ENCODE measurements around the gene ALK.

The ALK gene

DNA sequence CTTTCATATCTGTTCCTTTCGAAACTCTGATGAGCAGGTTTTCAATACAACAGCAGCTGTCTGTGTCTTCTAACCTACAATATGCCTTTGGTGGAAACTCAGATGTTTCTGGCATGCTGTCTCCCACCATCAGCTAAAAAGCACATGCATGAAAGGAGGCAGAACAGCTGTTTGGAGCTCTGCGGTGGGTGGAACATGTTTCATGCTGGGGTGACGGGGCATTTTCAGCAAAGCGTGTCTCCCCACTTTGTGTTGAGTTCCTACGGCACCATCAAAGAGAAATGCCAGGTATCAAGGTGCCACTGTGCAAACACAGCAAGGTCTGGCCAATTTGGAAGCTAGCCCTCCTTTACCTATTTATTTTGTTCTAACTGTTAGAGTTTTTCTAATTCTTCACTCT lies 516.1 kb downstream of the ALK start:
- CTCF ChIA-PET = interaction anchor here (1.4 kb wide), 1 partner anchor 22 kb away, joined by 4 read pairs; no protein-coding TSS in a partner anchor
- no peak for DNase-seq (ENCODE audit: extremely low spot score)
- POLR2A ChIA-PET = no interaction called here
- TF ChIP-seq, protein P1, sequence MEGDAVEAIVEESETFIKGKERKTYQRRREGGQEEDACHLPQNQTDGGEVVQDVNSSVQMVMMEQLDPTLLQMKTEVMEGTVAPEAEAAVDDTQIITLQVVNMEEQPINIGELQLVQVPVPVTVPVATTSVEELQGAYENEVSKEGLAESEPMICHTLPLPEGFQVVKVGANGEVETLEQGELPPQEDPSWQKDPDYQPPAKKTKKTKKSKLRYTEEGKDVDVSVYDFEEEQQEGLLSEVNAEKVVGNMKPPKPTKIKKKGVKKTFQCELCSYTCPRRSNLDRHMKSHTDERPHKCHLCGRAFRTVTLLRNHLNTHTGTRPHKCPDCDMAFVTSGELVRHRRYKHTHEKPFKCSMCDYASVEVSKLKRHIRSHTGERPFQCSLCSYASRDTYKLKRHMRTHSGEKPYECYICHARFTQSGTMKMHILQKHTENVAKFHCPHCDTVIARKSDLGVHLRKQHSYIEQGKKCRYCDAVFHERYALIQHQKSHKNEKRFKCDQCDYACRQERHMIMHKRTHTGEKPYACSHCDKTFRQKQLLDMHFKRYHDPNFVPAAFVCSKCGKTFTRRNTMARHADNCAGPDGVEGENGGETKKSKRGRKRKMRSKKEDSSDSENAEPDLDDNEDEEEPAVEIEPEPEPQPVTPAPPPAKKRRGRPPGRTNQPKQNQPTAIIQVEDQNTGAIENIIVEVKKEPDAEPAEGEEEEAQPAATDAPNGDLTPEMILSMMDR (IDR thresholded peaks at IDR 0.05; ENCODE audit: control extremely low read depth, extremely low read depth, low read depth, missing control alignments) = no peak

DNA sequence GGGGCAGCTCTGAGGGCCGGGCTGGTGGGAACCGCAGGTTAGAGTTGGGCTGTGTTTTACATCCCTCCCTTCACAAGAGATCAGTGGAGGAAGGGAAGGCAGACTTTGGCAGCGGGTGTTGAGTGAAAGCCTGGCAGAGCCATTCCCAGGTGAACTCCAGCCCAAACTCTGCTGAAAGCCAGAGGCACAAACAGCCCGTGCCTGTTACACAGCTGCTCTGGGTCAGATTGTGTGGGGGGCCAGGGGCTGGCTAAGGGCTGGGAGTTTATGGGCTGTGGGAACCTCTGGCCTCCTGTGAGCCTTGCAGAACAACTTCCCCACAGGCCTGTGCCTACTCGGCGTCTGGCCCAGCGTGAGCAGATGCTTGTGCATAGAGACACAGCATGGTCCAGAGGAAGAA lies 519.4 kb downstream of the ALK start:
- DNase-seq (ENCODE audit: extremely low spot score) = no peak
- ChIA-PET CTCF (no interaction called here), POLR2A (no interaction called here)
- TF ChIP-seq, protein P1 (IDR thresholded peaks at IDR 0.05; ENCODE audit: control extremely low read depth, extremely low read depth, low read depth, missing control alignments) = no peak

DNA sequence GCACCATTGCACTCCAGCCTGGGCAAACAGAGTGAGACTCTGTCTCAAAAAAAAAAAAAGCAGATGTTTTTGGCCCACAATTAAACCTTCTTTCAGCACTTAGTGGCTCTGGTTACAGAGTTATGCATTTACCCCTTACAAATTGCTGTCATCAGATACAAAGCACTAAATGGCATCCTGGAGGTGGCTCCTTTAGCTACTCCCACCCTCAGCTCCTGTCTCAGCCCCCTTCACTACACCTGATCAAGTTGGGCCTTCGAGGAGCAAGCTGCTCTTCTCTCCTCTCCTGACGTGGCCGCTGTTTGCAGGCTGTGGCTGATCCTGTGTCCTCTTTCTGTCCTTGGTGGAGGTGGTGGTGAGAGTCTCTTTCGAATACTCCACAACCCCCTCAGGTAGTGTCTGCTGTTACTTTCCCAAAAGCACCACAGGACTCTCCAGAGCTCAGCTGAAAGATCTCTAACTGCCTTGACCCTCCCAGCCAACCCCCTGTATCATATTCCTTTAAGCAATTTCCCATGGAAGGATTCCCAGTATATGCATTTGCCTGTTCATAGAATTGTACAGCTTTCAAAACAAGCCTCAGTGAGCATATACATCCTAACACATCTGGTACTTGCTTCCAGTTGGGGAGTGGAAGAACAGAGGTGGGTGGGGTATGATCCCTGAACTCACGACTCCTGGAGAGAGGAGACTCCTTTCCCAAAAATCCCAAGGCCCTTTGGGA lies 520.3 kb downstream of the ALK start:
- CTCF ChIA-PET = no interaction called here
- DNase-seq (ENCODE audit: extremely low spot score) = no peak
- POLR2A ChIA-PET = no interaction called here
- TF ChIP-seq, protein P1 (IDR thresholded peaks at IDR 0.05; ENCODE audit: control extremely low read depth, extremely low read depth, low read depth, missing control alignments) = no peak

DNA sequence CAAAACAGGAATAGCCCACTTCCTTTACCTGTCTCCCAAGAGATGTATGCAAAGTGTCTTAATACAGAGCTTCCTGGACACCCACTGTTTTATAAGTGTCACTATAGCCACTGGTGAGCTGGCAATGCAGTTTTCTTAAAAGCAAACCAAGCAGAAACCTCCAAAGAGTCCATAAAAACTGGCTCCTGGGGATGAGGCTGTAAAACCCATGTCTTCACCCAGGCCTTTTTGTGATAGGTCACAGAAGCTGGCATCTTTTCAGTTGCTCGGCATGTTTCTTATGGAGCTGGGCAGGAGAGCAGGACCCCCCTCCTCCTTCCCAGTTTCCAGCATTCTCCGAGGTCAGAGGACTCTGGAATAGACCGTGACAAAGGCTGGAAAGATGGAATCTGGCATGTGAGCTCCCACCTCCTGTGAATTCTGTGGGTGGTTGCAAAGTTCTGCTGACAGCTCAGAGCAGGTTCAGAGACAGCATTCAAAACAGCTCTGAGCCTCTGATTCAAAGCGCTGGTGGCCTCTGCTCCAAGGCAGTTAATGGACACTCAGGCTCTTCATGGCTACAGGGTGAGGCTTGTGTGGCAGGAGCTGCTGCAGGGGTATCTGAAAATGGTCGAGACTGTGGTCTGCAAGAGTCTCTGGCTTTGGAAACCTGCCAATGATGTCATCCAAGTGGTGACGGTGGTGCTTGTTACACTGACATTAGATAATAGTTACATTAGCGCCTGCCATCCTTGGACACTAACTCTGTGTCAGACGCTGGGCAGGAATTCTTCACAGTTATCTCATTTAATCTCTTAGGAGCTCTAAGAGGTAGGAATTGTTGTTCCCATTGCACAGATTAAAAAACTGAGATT lies 522.8 kb downstream of the ALK start:
- ChIA-PET POLR2A (no interaction called here), CTCF (interaction anchor here (0.8 to 1.5 kb wide), 2 partner anchors 12 to 89 kb away, joined by 3 read pairs; no protein-coding TSS in a partner anchor)
- TF ChIP-seq, protein P1 (IDR thresholded peaks at IDR 0.05; ENCODE audit: control extremely low read depth, extremely low read depth, low read depth, missing control alignments) = no peak
- DNase-seq (ENCODE audit: extremely low spot score) = no peak

DNA sequence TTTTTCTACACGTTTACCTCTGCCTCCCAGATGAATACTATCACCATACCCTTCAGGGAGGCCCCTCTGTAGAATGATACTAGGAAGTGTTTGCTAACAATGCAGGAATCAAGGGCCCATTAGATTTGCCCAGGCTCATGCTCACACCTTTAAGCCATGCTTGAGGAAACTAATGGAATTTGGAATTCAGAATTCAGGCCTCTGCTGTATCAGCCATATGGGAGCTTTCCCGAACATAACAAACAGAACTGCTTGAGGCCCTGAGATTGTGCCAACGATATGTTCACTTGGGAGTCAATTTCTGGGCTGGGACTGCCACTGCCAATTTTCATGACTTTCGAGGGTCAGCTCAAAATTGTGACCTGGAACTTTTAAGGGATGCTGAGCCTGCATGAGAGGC lies 523.7 kb downstream of the ALK start:
- ChIA-PET CTCF (interaction anchor here (1.5 kb wide), 1 partner anchor 13 kb away, joined by 3 read pairs; no protein-coding TSS in a partner anchor), POLR2A (no interaction called here)
- DNase-seq (ENCODE audit: extremely low spot score) = no peak
- TF ChIP-seq, protein P1 (IDR thresholded peaks at IDR 0.05; ENCODE audit: control extremely low read depth, extremely low read depth, low read depth, missing control alignments) = no peak

DNA sequence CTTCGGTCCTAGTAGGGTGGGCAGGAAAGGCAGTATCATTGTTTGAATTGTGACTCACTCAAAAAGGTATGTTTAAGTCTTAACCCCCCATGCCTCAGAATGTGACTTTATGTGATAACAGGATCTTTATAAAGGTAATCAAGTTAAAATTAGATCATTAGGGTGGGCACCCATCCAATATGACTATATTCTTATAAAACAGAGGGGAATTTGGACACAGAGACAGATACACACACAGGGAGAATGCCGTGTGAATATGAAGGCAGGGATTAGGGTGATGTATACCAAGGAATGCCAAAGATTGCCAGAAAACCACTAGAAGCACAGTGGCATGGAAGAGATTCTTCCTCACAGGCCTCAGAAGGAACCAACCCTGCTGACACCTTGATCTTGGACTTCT lies 524.3 kb downstream of the ALK start:
- TF ChIP-seq, protein P1 (IDR thresholded peaks at IDR 0.05; ENCODE audit: control extremely low read depth, extremely low read depth, low read depth, missing control alignments) = no peak
- DNase-seq (ENCODE audit: extremely low spot score) = no peak
- CTCF ChIA-PET = no interaction called here
- POLR2A ChIA-PET = no interaction called here

Measured in GM10248 (cell line).